ENCODE results near the gene SCYGR1.
"Not testable (repeated sequence)": the region's sequence is repeated elsewhere in the genome, so short reads cannot be mapped to it uniquely, and the experiment has no call there.

SCYGR1 gene

DNA sequence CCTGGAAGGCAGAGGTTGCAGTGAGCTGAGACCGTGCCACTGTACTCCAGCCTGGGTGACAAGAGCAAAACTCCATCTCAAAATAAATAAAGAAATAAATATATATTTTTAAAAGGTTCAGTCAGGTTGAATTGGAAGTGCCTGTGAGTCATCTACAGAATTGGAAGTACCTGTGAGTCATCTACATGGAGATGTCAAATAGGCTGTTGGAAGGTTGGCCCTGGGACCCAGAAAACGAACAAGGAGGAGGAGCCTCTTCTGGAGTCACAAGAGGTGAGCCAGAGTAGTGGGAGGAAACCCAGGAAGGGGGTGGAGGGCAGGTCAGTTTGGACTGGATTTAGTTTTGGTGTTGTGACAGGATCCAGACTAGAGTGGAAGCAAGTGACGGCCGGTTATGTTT lies 15.2 kb upstream of the SCYGR1 start:
- no peak for DNase-seq (ENCODE audit: low spot score)

DNA sequence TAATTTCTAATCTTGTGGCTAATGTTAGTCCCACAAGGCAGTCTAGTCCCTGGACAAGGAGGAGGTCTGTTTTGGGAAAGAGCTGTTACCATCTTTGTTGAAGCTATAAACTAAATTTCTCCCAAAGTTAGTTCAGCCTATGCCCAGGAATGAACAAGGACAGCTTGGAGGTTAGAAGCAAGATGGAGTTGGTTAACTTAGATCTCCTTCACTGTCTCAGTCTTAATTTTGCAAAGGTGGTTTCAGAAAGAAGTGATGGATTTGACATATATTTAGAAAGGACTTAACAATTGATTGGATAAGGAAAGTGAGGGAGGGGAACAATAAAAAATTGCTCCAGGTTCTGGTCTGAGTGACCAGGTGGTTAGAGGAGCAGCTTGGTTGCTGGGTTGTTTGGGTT lies 14.6 kb upstream of the SCYGR1 start:
- DNase-seq (ENCODE audit: low spot score) = no peak

DNA sequence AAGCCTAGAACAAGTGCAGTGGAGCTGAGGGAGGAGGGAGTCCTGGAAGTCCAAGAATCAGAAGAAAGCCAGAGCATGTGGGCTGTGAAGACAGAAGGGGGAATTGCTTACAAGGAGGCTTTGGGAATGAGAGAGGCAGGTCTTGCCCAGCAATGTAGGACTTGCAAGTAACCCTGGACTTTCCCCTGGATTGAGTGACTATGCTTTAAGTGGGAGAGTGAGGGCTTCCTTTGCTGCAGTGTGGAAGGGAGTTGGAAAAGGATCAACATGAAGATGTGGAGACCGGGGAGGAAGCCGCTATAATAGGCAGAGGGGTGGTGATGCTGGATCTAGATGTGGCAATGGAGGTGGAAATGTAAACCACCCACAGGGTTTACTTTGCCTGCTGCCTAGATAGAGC lies 13.8 kb upstream of the SCYGR1 start:
- no peak for DNase-seq (ENCODE audit: low spot score)

DNA sequence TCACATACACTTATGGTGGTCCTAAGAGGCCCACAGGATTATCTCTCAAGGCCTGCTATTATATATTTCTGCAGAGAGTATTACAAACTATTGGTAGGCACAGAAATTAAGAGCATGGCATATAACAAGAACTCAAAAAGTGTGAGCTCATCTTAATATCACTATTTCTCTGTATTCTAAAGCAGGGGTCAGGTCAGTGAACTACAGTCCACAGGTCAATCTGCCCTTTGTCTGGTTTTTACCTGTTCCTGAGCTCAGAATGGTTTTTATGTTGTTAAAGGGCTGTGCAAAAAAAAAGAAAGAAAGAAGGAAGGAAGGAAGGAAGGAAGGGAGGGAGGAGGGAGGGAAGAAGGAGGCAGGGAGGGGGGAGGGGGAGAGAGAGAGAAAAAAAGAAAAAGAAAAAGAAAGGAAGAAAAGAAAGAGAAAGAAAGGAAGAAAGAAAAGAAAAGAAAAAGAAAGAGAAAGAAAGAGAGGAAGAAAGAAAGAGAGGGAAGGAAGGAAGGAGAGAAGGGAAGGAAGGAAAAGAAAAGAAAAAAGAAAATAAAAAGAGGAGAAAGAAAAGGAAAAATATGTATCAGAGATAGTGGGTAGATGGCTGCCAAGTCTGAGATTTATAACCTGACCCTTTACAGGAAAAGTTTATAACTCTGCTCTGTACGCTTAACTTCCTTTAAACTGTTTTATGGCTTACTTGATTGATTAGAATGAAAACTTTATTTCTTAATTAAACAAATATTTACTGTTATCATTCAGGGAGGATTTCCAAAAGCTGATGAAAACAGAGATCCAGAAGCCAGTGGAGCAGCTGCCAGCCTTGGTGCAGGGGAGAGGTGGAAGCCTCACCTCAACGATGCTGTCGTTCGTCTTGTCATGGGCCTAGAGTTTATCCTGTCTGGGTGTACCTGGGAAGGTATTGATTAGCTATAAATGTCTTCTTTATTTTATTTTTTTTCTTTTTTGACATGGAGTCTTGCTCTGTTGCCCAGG lies 11.2 kb upstream of the SCYGR1 start:
- DNase-seq (ENCODE audit: low spot score) = no peak

DNA sequence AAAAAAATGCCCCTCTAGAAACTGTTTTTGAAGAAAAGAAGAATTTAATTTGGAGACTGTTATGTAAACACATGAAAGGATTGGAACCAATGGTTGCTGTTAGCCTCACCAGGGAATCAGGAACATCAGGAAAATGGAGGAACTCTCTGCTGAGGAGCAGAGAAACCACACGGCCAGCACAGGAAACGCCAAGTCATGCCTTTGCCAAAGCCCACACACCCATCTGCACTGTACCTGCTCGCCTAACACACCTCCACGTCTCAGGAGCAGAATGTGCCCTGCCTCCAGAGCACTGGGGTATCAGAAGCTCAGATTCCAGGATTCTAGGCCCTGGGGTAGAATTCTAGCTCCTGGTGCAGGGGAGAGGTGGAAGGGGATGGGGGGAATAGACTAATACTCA lies 9.8 kb upstream of the SCYGR1 start:
- DNase-seq (ENCODE audit: low spot score) = no peak

DNA sequence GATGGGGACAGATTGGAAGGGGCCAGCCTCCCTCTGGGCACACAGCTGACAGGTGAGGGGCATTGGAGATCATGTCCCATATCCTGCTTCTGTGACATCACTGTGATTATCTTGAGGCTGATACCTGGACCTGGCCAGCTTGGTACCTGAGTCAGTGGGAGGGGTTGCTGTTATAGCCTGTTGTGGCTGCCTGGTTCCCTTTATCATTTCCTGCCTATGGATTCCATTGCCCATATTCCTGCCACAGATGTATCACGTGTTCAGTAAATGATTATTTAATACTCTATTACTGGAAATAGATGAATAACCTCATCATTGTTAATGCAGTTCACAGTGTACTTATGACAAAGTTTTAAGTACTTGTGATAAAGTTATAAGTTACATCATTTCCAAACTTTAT lies 7.8 kb upstream of the SCYGR1 start:
- no peak for DNase-seq (ENCODE audit: low spot score)

DNA sequence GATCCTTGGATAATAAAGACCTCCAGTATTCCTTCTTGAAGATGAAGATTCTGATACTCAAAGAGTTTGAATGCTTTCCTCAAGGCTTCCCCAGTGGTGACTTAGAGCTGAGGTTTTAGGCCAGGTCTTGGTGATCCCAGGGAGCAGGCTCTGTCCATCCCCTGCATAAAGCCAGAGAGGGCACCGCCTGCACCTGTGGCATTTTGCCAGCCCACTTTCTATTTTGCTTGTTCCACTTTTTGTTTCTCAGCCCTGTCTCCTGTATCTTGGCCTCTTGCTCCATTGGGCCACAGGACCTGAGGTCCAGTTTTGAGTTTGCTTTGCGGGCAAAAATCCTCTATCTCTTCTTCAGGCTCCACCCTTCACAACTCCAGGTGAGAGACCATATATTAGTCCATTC lies 6.7 kb upstream of the SCYGR1 start:
- no peak for DNase-seq (ENCODE audit: low spot score)

DNA sequence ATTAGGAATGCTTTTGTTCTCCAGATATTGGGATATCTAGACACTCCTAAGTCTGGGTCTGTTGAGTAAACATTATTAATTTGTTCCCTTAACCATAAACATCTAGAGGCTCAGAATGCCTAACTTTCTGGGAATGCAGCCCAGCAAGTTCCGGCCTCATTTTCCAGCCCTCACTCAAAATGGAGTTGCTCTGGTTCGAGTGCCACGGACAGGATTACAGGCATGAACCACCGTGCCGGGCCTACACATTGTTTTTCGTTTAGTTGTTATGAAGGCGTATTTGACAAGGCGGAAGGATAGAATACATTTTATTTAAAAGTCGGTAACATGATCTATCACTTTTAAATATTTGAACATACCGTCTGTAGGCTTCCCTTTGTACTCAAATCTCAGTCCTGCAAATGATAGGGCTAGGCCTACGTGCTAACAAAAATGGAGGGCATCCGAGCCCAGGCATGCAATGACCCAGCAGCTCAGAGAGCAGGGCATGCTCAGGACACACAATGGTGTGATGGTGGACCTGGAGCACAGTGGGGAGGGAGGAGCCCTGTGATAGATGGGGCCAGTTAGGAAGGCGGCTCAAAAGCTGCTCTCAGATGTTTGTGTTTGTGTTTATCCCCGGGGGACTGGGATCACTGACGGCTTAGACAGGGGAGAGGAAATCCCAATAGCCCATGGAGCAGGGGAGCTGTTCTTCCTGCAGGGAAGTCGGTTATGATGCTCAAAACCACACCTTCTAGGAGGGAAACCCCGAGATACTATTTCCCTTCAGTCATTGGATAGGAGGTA lies 2.9 kb upstream of the SCYGR1 start:
- no peak for DNase-seq (ENCODE audit: low spot score)

DNA sequence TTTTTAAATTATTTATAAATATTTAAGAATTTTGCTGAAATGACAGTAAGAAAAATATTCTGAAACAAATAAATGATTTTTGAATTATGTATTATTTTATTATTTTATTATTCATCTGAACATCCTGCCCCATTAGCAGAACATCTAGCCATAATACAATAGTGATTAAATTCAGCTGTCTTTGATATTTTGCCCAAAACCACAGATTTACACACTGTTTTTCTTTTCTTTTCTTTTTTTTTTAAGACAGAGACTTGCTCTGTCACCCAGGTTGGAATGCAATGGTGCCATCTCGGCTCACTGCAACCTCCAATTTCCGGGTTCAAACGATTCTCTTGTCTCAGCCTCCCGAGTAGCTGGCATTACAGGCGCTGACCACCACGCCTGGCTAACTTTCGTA lies 1.9 kb upstream of the SCYGR1 start:
- no peak for DNase-seq (ENCODE audit: low spot score)

DNA sequence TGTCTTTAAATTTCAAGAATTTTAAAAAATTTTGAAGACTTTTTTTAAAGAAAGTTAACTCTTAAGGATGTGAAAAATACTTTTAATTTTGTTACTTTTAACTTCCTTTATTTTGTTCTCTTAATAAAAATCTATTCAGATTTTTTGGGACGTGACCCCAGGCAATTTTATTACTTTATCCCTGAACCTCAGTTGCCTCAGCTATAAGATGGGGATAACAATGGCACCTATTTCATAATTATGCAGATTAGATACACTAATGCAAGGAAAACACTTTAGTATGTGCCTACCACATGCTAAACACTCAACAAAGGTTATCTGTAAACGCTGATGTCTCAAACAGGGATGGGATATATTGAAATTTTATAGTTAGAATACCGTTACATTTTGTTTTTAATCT lies 1.5 kb upstream of the SCYGR1 start:
- no peak for DNase-seq (ENCODE audit: low spot score)

DNA sequence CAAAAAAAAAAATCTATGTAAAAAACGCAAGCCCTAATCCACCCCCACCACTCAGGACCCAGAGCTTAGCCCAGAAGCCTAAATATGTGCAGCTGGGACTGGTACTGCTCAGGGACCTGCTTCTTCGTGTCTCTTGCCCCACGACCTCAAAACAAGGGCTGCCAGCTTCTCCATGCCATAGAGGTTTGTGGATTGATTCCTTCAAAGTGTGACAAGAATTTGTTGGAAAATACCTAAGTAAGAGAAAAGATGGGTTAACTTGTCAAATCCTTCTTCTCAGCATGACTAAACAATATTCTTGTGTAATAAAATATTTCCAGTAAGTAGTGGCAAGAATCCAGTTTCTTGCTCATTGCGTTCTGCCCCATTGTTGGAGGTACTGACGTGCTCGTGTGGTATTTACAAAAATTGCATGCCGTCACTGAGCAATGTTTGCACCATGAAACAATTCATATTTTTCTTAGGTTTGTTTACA lies 825 bp upstream of the SCYGR1 start:
- no peak for DNase-seq (ENCODE audit: low spot score)

DNA sequence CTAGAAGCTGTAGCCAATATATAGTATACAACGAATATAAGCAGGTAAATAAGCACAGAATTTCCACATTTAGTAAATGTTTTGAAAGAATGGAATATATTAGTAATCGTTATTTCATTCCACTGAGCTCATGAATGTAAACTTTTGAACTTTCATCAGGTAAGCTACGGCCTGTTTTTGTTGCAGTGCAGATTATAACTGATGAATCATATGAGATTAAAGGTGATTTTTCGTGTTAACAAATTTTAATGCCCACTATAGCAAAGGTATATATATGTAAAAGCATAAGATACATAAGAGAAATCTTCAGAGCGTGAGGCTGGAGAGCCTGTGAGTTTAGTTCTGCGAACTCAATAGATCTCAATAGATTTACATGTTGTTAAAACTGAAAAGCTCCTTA lies 1.1 kb downstream of the SCYGR1 start:
- DNase-seq (ENCODE audit: low spot score) = no peak

DNA sequence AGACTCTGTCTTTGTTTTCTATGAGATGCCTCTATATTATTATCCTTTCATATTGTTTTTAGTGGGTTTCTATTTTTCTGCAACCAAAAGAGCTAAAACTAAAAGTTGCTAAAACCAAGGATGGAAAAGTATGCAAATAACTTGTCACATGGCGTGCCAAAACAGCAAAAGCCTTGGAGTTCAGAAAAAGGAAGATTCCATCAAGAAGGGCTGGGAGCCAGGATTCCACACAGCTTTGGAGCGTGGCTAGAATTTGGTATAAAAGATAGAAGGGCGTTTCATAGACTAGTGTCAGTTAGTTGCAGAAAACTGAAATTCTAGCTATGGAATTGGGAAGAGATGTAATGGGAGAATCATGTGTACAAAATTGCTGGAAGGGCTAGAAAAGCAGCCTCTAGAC lies 4.1 kb downstream of the SCYGR1 start:
- DNase-seq (ENCODE audit: low spot score) = no peak

DNA sequence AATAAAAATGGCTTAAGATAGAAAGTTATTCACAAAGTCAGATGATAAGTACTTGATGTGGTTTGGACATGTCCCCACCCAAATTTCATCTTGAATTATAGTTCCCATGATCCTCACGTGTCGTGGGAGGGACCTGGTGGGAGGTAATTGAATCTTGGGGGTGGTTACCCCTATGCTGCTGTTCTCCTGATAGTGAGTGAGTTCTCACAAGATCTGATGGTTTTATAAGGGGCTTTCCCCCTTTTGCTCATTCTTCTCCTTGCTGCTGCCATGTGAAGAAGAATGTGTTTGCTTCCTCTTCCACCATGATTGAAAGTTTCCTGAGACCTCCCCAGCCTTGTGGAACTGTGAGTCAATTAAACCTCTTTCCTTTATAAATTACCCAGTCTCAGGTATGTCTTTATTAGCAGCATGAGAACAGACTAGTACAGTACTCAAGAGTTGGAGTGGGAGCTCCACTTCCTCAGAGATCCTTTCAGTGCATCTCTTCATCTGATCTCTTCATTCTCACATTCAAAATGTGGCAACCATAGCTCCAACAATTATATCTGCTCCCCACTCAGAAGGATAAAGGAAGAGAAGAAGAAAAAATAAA lies 5.4 kb downstream of the SCYGR1 start:
- not testable (repeated sequence) for DNase-seq (ENCODE audit: low spot score)

DNA sequence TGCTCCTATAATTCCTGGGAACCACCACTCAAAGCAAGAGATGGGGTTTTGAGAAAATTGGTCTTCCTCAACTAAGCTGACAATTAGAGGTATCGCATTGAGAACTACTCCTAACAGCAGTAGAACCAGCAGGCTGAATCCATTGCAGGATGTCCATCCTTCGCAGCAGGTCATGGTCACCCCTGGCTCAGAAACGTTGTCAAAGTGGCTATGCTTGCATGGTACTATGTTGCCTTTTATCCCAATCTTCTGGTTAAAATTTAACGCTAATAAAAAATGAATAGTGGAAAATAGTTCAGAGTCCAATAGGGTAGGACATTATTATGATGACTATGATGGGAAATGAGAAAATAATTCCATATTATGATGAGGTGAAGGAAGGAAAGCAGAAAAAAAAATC lies 8.7 kb downstream of the SCYGR1 start, which contains the start of gene TM4SF20:
TM4SF20 (minus strand) TSS at position 212 of the 400 bp plus-strand sequence; CDS start at position 174, 38 bp downstream.
- DNase-seq (ENCODE audit: low spot score) = no peak

DNA sequence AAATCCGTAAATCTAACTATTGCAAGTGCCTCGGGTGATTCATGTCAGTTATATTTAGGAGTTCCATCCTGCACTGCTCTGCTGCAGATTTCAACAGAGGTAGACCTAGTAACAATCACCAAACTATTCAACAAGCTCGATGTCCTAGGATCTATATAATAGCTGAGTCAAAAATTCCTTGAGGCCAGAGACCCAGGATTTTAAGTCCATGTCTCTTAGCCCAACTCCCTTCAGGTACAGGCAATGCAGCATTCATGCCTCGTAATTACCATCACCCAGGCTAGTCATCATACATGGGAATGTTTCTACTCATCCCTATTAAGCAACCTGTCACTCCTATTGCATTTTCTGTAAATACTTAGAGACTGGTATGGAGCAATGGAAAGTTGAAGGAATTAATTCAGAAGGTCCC lies 9.4 kb downstream of the SCYGR1 start:
- DNase-seq (ENCODE audit: low spot score) = no peak

DNA sequence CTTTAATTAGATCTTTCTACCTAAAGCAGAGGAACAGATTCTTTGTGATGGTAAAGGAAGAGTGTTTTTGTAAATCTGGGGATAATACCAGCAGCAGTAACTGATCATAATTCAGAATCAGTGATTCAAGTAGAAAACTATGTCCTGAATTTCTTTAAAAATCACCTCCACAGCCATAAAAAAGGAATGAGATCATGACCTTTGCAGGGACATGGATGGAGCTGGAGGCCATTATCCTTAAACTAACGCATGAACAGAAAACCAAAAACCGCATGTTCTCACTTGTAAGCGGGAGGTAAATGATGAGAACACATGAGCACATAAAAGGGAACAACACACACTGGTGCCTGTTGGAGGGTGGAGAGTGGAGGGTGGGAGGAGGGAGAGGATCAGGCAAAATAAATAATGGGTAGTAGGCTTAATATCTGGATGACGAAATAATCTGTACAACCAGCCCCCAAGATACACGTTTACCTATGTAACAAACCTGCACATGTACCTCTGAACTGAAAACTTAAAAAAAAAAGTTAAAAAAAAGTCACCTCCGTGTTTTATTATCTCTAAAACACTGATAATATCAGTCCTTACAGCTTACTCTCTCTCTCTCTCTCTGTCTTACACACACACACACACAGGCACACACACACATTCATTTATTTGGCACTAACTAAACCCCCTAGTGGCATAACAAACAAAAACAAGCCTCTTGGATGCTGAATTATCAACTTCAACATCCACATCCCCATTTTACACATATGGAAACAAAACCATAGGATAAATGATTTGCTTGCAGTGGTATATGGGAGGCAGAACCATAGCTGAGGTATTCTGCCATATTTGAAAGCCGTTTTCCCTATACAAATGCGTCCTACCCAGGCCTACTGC lies 10.0 kb downstream of the SCYGR1 start:
- no peak for DNase-seq (ENCODE audit: low spot score)

DNA sequence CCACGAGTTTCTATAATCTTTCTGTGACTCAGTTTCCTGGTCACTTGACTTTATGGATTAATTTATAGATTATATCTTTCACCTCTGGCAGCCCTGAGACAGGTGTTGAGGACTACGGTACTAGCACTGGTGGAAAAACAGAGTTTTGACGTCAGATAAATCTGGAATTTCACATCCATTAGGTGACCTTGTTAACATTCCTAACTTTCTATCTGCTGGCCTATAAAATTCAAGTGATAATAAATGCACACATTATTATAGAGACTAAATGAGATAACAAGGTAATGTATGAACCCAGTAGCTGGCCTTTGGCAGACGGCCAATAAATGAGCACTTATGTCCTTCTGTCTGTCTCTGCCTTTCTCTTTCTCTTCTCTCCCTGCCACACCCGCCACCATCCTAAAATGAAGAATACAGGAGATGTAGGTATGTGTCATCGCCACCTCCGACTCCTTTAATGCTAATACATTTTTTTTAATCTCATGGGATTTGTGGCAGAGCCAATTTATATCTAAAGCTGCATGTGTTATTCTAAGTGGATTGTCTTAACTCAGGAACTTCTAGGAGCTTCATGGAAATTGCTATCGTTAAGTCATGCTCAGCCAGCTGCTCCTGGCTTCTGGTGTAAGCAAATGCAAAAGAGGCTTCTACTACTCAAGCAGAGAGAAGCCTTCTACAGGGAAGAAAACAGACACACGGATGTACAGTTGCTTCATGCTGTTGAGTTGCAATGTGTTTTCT lies 10.9 kb downstream of the SCYGR1 start:
- DNase-seq (ENCODE audit: low spot score) = no peak

DNA sequence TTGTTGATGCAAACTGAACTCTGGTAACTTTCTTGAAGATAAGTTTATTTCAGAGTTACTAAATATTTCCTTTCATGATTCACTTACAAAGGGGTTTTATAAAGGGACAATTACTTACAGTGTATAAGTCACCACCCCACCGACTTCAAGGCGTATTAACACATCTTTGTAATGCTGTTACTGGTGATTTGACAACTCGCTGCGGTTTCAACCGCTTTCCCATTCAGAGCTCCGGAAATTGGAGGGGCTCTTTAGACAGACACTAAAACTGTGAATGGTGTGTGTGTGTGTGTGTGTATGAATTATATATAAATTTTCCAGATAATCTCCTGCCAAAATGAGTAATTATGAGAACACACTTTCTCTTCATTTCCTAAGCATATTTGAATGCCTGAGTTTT lies 13.6 kb downstream of the SCYGR1 start:
- DNase-seq (ENCODE audit: low spot score) = no peak

DNA sequence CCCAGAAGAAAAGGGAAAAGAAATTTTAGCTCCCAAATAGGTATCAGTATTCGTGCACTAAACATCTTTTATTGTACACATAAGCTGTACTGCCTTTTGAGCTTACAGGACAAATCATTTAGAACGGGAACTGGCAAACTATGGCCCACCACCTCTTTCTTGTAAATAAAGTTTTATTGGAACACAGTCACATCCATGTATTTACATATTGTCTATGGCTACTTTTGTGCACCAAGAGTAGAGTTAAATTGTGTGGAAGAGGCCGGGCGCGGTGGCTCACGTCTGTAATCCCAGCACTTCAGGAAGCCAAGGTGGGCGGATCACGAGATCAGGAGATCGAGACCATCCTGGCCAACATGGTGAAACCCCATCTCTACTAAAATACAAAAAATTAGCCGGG lies 14.4 kb downstream of the SCYGR1 start:
- no peak for DNase-seq (ENCODE audit: low spot score)

DNA sequence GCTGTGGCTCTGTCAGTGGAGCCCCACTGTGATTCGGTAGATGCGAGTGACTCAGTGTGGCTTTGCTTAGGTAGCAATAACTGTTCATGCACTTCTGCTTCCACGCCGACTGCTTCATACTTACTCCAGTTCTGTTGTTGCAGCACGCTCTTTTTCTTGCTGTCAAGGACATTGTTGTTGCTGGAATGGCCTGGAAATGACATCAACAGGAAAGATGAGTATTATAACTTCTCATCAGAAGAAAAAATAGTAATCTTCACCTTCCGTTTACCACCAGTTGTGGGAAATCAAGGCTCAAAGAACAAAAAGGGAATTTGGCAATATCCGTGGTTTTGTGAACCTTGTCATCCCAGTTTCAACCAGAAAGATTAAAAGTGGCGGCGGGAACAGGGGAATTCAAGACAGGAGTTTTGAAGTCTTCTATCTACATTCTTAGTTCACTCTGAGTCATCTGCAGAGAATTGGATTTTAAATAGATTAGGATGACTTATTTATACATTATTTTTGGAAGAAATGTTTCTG lies 16.9 kb downstream of the SCYGR1 start:
- DNase-seq (ENCODE audit: low spot score) = peak; percentile 63
